Hepatocyte (in vitro differentiated cells): ENCODE measurements around the gene ARHGAP1. TPM values are rescaled to one million over a fixed set of nuclear protein-coding genes. Genes with fewer than 3 reads are reported as not detected.

Source experiments
- DNase-seq: peaks from one replicate; pipeline ENCODE4 v3.0.0-alpha.2; 2016; ENCODE audit warnings: low spot score
- H2AFZ ChIP-seq: fragments of 200-600 bp; sonication (generic); 2 replicates; pipeline ENCODE4 v1.6.0; 2016; ENCODE audit warnings: antibody characterized with exemption, mild to moderate bottlenecking
- H3K27ac ChIP-seq: fragments of 200-600 bp; sonication (generic); 2 replicates; pipeline ENCODE4 v1.5.1; 2016; ENCODE audit warnings: mild to moderate bottlenecking
- H3K27me3 ChIP-seq: fragments of 200-600 bp; sonication (generic); 2 replicates; pipeline ENCODE4 v1.6.1; 2016
- H3K36me3 ChIP-seq: fragments of 200-600 bp; sonication (generic); replicated peaks from 2 replicates; pipeline ENCODE4 v1.5.1; 2016; ENCODE audit warnings: low read depth; ENCODE audit not compliant: insufficient read depth
- H3K4me1 ChIP-seq: fragments of 200-600 bp; sonication (generic); 2 replicates; pipeline ENCODE4 v1.5.1; 2016; ENCODE audit warnings: mild to moderate bottlenecking, moderate library complexity; ENCODE audit not compliant: insufficient read depth
- H3K4me2 ChIP-seq: fragments of 200-600 bp; sonication (generic); 2 replicates; pipeline ENCODE4 v1.6.0; 2016
- H3K4me3 ChIP-seq: fragments of 200-600 bp; sonication (generic); 2 replicates; pipeline ENCODE4 v1.5.1; 2016; ENCODE audit warnings: mild to moderate bottlenecking
- H3K79me2 ChIP-seq: fragments of 200-600 bp; sonication (generic); 2 replicates; pipeline ENCODE4 v1.6.0; 2017; ENCODE audit warnings: mild to moderate bottlenecking
- H3K9me2 ChIP-seq: fragments of 200-600 bp; sonication (generic); replicated peaks from 2 replicates; pipeline ENCODE4 v1.6.0; 2017; ENCODE audit warnings: mild to moderate bottlenecking; ENCODE audit not compliant: insufficient read depth
- H3K9me3 ChIP-seq: fragments of 200-600 bp; sonication (generic); 2 replicates; pipeline ENCODE4 v1.5.1; 2016; ENCODE audit warnings: low read depth, mild to moderate bottlenecking
- H4K20me1 ChIP-seq: fragments of 200-600 bp; sonication (generic); 2 replicates; pipeline ENCODE4 v1.6.0; 2016; ENCODE audit warnings: mild to moderate bottlenecking; ENCODE audit not compliant: insufficient read depth, poor library complexity, severe bottlenecking
- EZH2 ChIP-seq: fragments of 200-600 bp; sonication (generic); IDR thresholded peaks from 2 replicates; pipeline ENCODE4 v1.6.1; 2016; ENCODE audit warnings: antibody characterized with exemption, mild to moderate bottlenecking, borderline replicate concordance
- EZH2phosphoT487 ChIP-seq: fragments of 200-600 bp; sonication (generic); IDR thresholded peaks from one replicate; pipeline ENCODE4 v1.6.1; 2018; ENCODE audit warnings: antibody characterized with exemption, mild to moderate bottlenecking, low read depth, moderate library complexity; ENCODE audit not compliant: unreplicated experiment, severe bottlenecking
- WGBS: methylation state at CpG from one replicate; pipeline ENCODE4 v1.1.6; 2016; ENCODE audit warnings: low lambda C conversion rate; ENCODE audit errors: missing lambda C conversion rate; 5-methylcytosine and 5-hydroxymethylcytosine counted together
- polyA plus RNA-seq: library from polyadenylated mRNA; unstranded; fragments of >200 nt; fragmentation: Nextera tagmentation; extraction: Ambion mirVana; gene quantifications from 2 replicates; pipeline ENCODE4 v1.2.1, GENCODE V29; 2016
- total RNA-seq: library from RNA; depleted of rRNA; stranded (reverse); fragments of >200 nt; gene quantifications from 2 replicates; pipeline ENCODE4 v1.2.3, GENCODE V29; 2014
- TF ChIP-seq, protein P1 (sequence below): fragments of 200-600 bp; sonication (generic); IDR thresholded peaks from 2 replicates; pipeline ENCODE4 v1.5.1; 2016; ENCODE audit warnings: antibody characterized with exemption, mild to moderate bottlenecking; ENCODE audit not compliant: poor library complexity

Gene ARHGAP1
- total and polyA plus RNA-seq, 2 experiments from 2014 or later: 23.4 to 62.8 TPM

DNA sequence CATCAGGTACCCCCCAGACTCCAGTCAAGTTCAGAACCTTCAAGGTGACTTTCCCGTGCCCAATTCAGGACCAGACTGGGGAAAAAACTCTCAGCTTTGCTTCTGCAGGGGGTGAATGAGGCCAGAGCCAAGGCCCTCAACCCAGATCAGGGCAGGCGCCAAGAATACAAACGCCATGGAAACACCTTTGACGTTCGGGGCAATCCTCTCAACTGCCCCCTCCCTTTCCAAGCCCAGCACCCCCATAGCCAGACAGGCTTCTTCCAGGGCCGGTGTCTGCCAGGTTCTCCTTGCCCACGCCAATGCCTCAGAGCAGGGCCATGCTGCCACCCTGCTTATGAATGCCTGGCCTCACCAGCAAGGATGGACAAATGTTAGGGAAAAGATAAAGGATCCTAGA, 5.8 kb downstream of the ARHGAP1 start:
- no peak overlapping the region for H3K27ac ChIP-seq
- no peak for DNase-seq
- peaks cover 9% of the 10 kb centered on the region for H3K4me1 ChIP-seq
- H4K20me1 ChIP-seq: peaks cover 5% of the 10 kb centered on the region
- no peaks in the 10 kb centered on the region for H3K27me3 ChIP-seq
- H3K4me3 ChIP-seq: no peak overlapping the region
- WGBS: 98% methylated on average over 7 of the region's 7 CpGs
- no peak overlapping the region for H2AFZ ChIP-seq
- H3K9me3 ChIP-seq: no peaks in the 10 kb centered on the region
- peaks cover 25% of the 10 kb centered on the region for H3K79me2 ChIP-seq
- no peaks in the 10 kb centered on the region for H3K36me3 ChIP-seq
- TF ChIP-seq EZH2 (no peak), EZH2phosphoT487 (no peak)
- TF ChIP-seq, protein P1, sequence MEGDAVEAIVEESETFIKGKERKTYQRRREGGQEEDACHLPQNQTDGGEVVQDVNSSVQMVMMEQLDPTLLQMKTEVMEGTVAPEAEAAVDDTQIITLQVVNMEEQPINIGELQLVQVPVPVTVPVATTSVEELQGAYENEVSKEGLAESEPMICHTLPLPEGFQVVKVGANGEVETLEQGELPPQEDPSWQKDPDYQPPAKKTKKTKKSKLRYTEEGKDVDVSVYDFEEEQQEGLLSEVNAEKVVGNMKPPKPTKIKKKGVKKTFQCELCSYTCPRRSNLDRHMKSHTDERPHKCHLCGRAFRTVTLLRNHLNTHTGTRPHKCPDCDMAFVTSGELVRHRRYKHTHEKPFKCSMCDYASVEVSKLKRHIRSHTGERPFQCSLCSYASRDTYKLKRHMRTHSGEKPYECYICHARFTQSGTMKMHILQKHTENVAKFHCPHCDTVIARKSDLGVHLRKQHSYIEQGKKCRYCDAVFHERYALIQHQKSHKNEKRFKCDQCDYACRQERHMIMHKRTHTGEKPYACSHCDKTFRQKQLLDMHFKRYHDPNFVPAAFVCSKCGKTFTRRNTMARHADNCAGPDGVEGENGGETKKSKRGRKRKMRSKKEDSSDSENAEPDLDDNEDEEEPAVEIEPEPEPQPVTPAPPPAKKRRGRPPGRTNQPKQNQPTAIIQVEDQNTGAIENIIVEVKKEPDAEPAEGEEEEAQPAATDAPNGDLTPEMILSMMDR: no peak
- no peak overlapping the region for H3K4me2 ChIP-seq
- no peaks in the 10 kb centered on the region for H3K9me2 ChIP-seq

DNA sequence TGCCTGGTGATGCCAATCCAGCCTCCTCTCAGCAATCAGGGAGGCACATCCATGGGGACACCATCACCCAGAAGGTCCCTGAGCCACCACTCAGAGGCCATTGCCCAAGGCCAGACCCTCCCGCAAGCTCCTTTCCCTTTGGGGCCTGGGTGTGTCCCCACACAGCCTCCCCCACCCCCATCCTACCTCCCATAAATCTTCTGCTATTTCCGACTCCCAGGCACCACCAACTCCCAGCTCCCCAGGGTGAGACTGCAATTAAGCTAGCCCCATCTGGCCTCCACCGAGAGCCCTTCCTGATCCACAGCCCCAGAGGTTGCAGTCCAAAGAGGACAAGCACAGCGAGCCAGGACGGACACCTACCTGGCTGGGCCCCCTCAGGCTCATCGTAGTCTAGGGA, 6.3 kb downstream of the ARHGAP1 start:
- Histone ChIP-seq H3K9me3 (no peaks in the 10 kb centered on the region), H3K27me3 (no peaks in the 10 kb centered on the region), H3K27ac (no peak overlapping the region), H3K4me1 (peaks cover 5% of the 10 kb centered on the region), H3K36me3 (no peaks in the 10 kb centered on the region), H2AFZ (no peak overlapping the region), H3K4me2 (no peak overlapping the region), H3K79me2 (peaks cover 19% of the 10 kb centered on the region), H3K4me3 (no peak overlapping the region), H4K20me1 (peaks cover 5% of the 10 kb centered on the region), H3K9me2 (no peaks in the 10 kb centered on the region)
- no peak for DNase-seq
- WGBS: 86% methylated on average over 6 of the region's 6 CpGs
- TF ChIP-seq EZH2phosphoT487: no peak
- TF ChIP-seq EZH2: no peak
- TF ChIP-seq, protein P1: no peak

DNA sequence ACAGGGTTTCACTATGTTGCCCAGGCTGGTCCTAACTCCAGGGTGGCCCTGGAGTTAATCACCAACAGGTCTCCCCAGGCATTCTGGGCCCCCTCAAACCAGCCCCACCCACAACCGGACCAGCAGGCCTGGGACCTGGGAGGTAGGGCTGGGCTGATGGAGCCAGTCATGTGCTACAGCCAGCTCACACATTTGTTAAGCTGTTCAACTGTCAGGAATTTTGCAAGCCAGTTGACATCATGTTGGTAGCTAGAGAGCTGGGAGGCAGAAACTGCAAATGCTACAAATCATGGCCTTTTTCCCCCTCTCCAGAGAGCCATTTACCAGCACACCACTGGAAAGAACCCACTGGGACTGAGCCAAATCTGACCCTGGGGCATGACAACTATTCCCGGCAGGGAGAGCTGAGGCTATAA, 6.8 kb downstream of the ARHGAP1 start:
- Histone ChIP-seq H3K9me2 (no peaks in the 10 kb centered on the region), H3K4me1 (peaks cover under 1% of the 10 kb centered on the region), H4K20me1 (peaks cover 5% of the 10 kb centered on the region), H3K36me3 (no peaks in the 10 kb centered on the region), H3K4me3 (no peak overlapping the region), H3K79me2 (peaks cover 15% of the 10 kb centered on the region), H3K4me2 (no peak overlapping the region), H2AFZ (no peak overlapping the region), H3K9me3 (no peaks in the 10 kb centered on the region), H3K27me3 (no peaks in the 10 kb centered on the region), H3K27ac (no peak overlapping the region)
- TF ChIP-seq, protein P1: no peak
- TF ChIP-seq EZH2 (no peak), EZH2phosphoT487 (no peak)
- 74% methylated on average over 2 of the region's 2 CpGs for WGBS
- peak; percentile 39 for DNase-seq

DNA sequence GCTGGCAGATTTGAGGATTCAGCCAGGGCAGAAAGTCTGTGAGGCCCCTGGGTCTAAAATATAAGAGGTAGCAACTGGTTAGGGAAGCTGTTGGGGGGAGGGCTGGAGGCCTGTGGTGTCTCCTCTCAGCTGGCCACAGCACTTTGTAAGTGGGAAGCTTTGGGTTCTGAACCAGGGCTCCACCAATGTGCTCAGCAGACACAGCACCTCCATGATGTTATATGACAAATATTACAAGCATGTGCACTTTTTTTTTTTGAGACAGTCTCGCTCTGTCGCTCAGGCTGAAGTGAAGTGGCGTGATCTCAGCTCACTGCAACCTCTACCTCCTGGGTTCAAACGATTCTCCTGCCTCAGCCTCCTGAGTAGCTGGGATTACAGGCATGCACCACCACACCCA, 8.0 kb downstream of the ARHGAP1 start:
- Histone ChIP-seq H3K9me2 (no peaks in the 10 kb centered on the region), H3K27me3 (no peaks in the 10 kb centered on the region), H3K4me1 (no peaks in the 10 kb centered on the region), H3K4me3 (no peak overlapping the region), H3K27ac (no peak overlapping the region), H3K79me2 (peaks cover 3% of the 10 kb centered on the region), H3K9me3 (no peaks in the 10 kb centered on the region), H2AFZ (no peak overlapping the region), H3K4me2 (no peak overlapping the region), H4K20me1 (no peaks in the 10 kb centered on the region), H3K36me3 (no peaks in the 10 kb centered on the region)
- no peak for DNase-seq
- TF ChIP-seq EZH2: no peak
- TF ChIP-seq, protein P1: no peak
- no peak for TF ChIP-seq EZH2phosphoT487
- WGBS: 96% methylated on average over 4 of the region's 4 CpGs
